Adrenal gland (tissue), 12 donors: ENCODE data around the gene RASSF9. TPM values are rescaled to one million over a fixed set of nuclear protein-coding genes. Genes with fewer than 3 reads are reported as not detected.

Experiments used
- DNase-seq, 7 donors: peaks; one replicate each; pipeline ENCODE4 v3.0.0-alpha.2; 2019 to 2020
- H3K27ac ChIP-seq, 5 donors: fragments of 200-600 bp; sonication (generic) in 4 of 5; 1 replicate in 3 of 5; 2 replicates in 2 of 5; pipeline versions ENCODE4 v1.5.1 to v1.8.0; 2016 to 2020; ENCODE audit warnings: mild to moderate bottlenecking in 1 of 5
- H3K27me3 ChIP-seq: fragments of 200-600 bp; 2 replicates; pipeline ENCODE4 v1.8.0; 2021
- H3K36me3 ChIP-seq, 2 donors: fragments of 200-600 bp; replicated peaks in 1 of 2; 1 replicate in 1 of 2; 2 replicates in 1 of 2; pipeline versions ENCODE4 v1.5.1 to v1.8.0; 2018 to 2022
- H3K4me1 ChIP-seq, 2 donors: fragments of 200-600 bp; replicated peaks in 1 of 2; 1 replicate in 1 of 2; 2 replicates in 1 of 2; pipeline versions ENCODE4 v1.5.1 to v1.8.0; 2018 to 2021
- H3K4me3 ChIP-seq, 4 donors: fragments of 200-600 bp; sonication (generic) in 3 of 4; one replicate each; pipeline ENCODE4 v1.5.1; 2016 to 2018
- H3K9me3 ChIP-seq, 3 donors: fragments of 200-600 bp; sonication (generic) in 1 of 3; replicated peaks in 1 of 3; 1 replicate in 2 of 3; 2 replicates in 1 of 3; pipeline versions ENCODE4 v1.5.1 to v1.8.0; 2016 to 2021
- POLR2A ChIP-seq, 2 donors: fragments of 450-650 bp; IDR thresholded peaks; one replicate each; pipeline ENCODE4 v1.6.1; 2017; ENCODE audit warnings: antibody characterized with exemption in 2 of 2, mild to moderate bottlenecking in 2 of 2, moderate library complexity in 1 of 2
- WGBS, 4 donors: extraction: QIAGEN DNeasy Blood & Tissue Kit in 2 of 4; methylation state at CpG; one replicate each; pipeline versions ENCODE4 v1.1.5 to v1.1.7; 2013 to 2017; 5-methylcytosine and 5-hydroxymethylcytosine counted together
- intact Hi-C, 2 donors: fragments of 100-400 bp; cut with DNase I; formaldehyde crosslinking; loops; one replicate each; pipeline versions ENCODE4 v1.14.1 to v1.15.0; 2022 to 2023
- polyA plus RNA-seq, 3 donors: library from polyadenylated mRNA; stranded (reverse); fragments of 200-250 nt in 2 of 3; fragments of 350-450 nt in 1 of 3; fragmentation: Illumina TruSeq in 1 of 3; extraction: RNeasy Lipid Tissue Mini Kit (QIAGEN cat#74804) in 1 of 3; gene quantifications; one replicate each; pipeline ENCODE4 v1.2.3, GENCODE V29; 2013 to 2014
- total RNA-seq, 9 donors: library from RNA; depleted of rRNA in 4 of 9; stranded (reverse); fragments of >200 nt in 4 of 9; fragments of 120-200 nt in 1 of 9; fragmentation: NEBNext Ultra II Directional in 1 of 9; extraction: Animal tissue kit (Norgen Biotek cat#: 25700) in 1 of 9; gene quantifications; one replicate each; pipeline versions ENCODE4 v1.1.0 to v1.2.4, GENCODE V29; 2013 to 2023
- TF ChIP-seq, protein P1 (sequence below), 6 experiments: fragments of 450-650 bp in 4 of 6; fragments of 200-600 bp in 2 of 6; sonication (generic) in 1 of 6; IDR thresholded peaks; 1 replicate in 5 of 6; 2 replicates in 1 of 6; pipeline versions ENCODE4 v1.5.1 to v1.8.0; 2016 to 2021; ENCODE audit warnings: antibody characterized with exemption in 6 of 6, mild to moderate bottlenecking in 2 of 6, moderate library complexity in 1 of 6
- donor health status: healthy with polysubstance abuse.
- donor health status: Bipolar disorder and iron deficiency.
- donor health status: DM: yes; HTN: yes; CAD: no.
- donor health status: DM: no; HTN: no; CAD: no.
- donor health status: DM: no; HTN: no; CAD: no.
- donor health status: DM: yes; HTN: yes; CAD: no.

RASSF9 gene
- total and polyA plus RNA-seq, 12 donors = 0.50 to 4.3 (median 1.4) TPM

DNA sequence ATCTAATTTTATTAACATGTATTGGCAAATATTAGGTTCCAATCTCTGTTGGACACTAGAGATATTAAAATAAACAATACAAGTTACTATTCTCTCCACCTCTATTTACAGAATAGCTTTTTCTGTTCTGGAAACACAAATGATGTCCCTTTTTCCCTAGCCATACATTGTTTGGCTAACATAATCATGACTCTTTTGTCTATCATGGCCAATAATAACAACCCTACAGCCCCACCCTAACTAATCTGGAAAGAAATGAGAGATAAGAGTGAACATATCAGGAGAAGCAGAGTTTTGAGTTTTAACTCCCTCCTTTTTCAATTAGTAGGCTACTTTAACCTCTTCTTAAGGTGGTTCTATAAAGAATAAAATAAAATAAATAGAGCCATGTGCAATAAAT lies 40.2 kb downstream of the RASSF9 start:
- no peak for DNase-seq
- intact Hi-C loops = no loop called here
- H3K27ac ChIP-seq = no peak overlapping the region
- H3K4me1 ChIP-seq = no peaks in the 10 kb centered on the region
- H3K36me3 ChIP-seq = no peaks in the 10 kb centered on the region
- no peaks in the 10 kb centered on the region for H3K9me3 ChIP-seq
- no peaks in the 10 kb centered on the region for H3K27me3 ChIP-seq
- TF ChIP-seq, protein P1, sequence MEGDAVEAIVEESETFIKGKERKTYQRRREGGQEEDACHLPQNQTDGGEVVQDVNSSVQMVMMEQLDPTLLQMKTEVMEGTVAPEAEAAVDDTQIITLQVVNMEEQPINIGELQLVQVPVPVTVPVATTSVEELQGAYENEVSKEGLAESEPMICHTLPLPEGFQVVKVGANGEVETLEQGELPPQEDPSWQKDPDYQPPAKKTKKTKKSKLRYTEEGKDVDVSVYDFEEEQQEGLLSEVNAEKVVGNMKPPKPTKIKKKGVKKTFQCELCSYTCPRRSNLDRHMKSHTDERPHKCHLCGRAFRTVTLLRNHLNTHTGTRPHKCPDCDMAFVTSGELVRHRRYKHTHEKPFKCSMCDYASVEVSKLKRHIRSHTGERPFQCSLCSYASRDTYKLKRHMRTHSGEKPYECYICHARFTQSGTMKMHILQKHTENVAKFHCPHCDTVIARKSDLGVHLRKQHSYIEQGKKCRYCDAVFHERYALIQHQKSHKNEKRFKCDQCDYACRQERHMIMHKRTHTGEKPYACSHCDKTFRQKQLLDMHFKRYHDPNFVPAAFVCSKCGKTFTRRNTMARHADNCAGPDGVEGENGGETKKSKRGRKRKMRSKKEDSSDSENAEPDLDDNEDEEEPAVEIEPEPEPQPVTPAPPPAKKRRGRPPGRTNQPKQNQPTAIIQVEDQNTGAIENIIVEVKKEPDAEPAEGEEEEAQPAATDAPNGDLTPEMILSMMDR (IDR thresholded peaks at IDR 0.05) = no peak
- TF ChIP-seq POLR2A (IDR thresholded peaks at IDR 0.05) = no peak
- no peak overlapping the region for H3K4me3 ChIP-seq

- Histone ChIP-seq H3K4me3 (no peak overlapping the region), H3K27ac (no peak overlapping the region), H3K36me3 (no peaks in the 10 kb centered on the region), H3K27me3 (no peaks in the 10 kb centered on the region), H3K4me1 (no peaks in the 10 kb centered on the region), H3K9me3 (no peaks in the 10 kb centered on the region)
- 81 to 90% (median 85%) methylated on average over 1 of the region's 1 CpG for whole genome bisulfite sequencing, 4 donors
- DNase-seq = no peak
- TF ChIP-seq, protein P1 (IDR thresholded peaks at IDR 0.05) = no peak
- TF ChIP-seq POLR2A (IDR thresholded peaks at IDR 0.05) = no peak
- intact Hi-C loops = no loop called here
Observed at GRCh38 chr12:85794531-85794930, 41.7 kb downstream of the RASSF9 start.

GRCh38 chr12:85784096-85784720 lies 52.0 kb downstream of the RASSF9 start:
- 55 to 66% (median 62%) methylated on average over 2 of the region's 2 CpGs for WGBS, 4 donors
- H3K27me3 ChIP-seq = no peaks in the 10 kb centered on the region

DNA sequence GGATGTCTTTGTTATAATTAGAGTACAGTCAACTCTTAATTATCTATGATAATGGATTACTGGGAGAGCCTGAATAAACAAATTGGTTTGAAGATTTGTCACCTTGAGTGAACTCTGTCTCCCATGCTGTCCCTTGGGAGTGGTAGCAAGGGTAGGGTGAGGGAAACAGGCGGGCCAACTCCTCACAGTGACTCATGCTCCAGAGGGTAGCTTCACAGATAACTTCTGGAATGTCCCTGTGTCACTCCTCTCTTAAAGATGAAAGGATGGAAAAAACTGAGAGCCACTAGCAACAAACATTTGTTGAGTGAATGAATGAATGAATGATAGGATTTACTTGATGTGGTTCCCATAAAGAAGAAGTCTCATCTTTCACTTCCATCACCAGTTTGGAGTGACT lies 53.5 kb downstream of the RASSF9 start:
- no peaks in the 10 kb centered on the region for H3K4me1 ChIP-seq
- intact Hi-C loops = no loop called here
- no peak overlapping the region for H3K27ac ChIP-seq
- no peak overlapping the region for H3K4me3 ChIP-seq
- DNase-seq = no peak
- WGBS, 4 donors = 68 to 89% (median 80%) methylated on average over 1 of the region's 1 CpG
- no peaks in the 10 kb centered on the region for H3K9me3 ChIP-seq
- no peaks in the 10 kb centered on the region for H3K27me3 ChIP-seq
- no peaks in the 10 kb centered on the region for H3K36me3 ChIP-seq
- TF ChIP-seq POLR2A (IDR thresholded peaks at IDR 0.05) = no peak
- TF ChIP-seq, protein P1 (IDR thresholded peaks at IDR 0.05) = no peak

More at GRCh38 chr12:85784096-85784720, 52.0 kb downstream of the RASSF9 start:
- Histone ChIP-seq H3K27ac (no peak overlapping the region), H3K9me3 (no peaks in the 10 kb centered on the region), H3K4me3 (no peak overlapping the region), H3K4me1 (no peaks in the 10 kb centered on the region), H3K36me3 (no peaks in the 10 kb centered on the region)
- no peak for TF ChIP-seq POLR2A (IDR thresholded peaks at IDR 0.05)
- TF ChIP-seq, protein P1 (IDR thresholded peaks at IDR 0.05) = no peak
- DNase-seq = no peak
- intact Hi-C loops = no loop called here
